T-helper 2 cell treated with Interferon-gamma antibody and Interleukin-4, amounts not matched to agents 100 ng/mL and 5 ng/mL, for 36 hours (primary cell): ENCODE results near the gene XK. TPM values are rescaled to one million over a fixed set of nuclear protein-coding genes. Genes with fewer than 3 reads are reported as not detected.
"Not testable (repeated sequence)": the region's sequence is repeated elsewhere in the genome, so short reads cannot be mapped to it uniquely, and the experiment has no call there.

Experiments
- intact Hi-C: fragments of 100-400 bp; cut with micrococcal nuclease; formaldehyde crosslinking; loops from one replicate; pipeline ENCODE4 v1.15.1; 2023
- total RNA-seq: library from RNA; stranded (reverse); gene quantifications from 2 replicates; pipeline ENCODE4 v1.2.3, GENCODE V29; 2022

The XK gene, protein sequence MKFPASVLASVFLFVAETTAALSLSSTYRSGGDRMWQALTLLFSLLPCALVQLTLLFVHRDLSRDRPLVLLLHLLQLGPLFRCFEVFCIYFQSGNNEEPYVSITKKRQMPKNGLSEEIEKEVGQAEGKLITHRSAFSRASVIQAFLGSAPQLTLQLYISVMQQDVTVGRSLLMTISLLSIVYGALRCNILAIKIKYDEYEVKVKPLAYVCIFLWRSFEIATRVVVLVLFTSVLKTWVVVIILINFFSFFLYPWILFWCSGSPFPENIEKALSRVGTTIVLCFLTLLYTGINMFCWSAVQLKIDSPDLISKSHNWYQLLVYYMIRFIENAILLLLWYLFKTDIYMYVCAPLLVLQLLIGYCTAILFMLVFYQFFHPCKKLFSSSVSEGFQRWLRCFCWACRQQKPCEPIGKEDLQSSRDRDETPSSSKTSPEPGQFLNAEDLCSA
- total RNA-seq = 0.23 and 0.32 TPM in 2 replicates

DNA sequence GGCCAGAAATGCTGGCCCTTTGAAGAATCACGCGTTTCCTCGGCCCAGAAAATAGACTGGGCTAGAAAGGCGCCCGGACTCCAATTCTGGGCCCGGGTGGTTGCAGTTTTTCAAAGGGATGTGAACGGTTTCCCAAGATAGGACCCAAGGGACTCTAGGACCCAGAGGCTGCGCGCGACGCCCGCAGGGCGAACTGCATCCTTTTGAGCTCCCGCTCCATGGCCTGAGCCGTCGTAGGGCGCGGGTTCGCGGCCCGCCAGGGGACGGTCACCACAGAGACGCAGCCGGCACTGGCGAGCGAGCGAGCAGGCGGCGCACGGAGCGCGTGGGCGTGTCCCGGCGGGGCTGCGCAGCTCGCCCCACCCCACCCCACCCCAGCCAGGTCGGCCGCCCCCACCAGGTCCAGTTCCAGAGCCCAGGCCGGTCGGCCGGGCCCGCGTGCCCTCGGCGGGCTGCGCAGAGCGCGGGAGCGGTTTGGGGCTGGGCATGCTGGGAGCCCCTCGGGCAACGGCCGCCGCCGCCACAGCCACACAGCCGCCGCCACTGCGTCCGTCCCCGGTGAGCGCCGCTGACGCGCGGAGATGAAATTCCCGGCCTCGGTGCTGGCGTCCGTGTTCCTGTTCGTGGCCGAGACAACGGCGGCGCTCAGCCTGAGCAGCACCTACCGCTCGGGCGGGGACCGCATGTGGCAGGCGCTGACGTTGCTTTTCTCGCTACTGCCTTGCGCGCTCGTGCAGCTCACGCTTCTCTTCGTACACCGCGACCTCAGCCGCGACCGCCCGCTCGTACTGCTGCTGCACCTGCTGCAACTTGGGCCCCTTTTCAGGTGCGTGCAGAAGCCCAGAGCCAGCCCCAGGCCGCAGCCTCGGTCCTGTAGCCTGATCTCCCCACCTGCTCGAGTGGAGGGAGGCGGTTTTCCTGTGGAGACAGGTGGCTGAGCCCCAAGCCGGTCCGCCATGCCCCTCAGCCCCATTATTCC is at the start of gene XK:
XK (plus strand) TSS at position 411 of the 979 bp plus-strand sequence; CDS start at position 582, 171 bp downstream.
- intact Hi-C loops = loop anchor here (2.0 kb wide), 1 partner anchor 161 kb away; the partner anchor contains the start of gene DYNLT3

DNA sequence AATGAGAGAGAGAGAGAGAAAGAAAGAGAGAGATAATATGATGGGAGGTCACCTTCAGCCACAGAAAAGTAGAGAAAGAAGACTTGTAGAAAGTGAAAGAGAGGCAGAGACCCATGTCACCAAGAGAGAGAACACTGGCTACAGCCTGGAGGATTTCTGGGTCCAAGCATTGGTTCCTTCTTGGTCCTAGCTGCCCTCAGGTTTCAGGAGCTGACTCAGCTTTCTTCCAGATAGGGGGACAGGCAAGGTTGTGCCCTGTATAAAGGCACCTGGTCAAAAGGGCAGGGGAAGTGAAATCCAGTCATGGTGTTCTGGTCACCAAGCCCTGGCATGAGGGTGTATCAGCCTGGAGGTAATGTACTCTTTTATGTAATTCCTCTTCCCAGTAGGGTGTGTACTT is 47.5 kb upstream of the XK start:
- intact Hi-C loops = no loop called here

DNA sequence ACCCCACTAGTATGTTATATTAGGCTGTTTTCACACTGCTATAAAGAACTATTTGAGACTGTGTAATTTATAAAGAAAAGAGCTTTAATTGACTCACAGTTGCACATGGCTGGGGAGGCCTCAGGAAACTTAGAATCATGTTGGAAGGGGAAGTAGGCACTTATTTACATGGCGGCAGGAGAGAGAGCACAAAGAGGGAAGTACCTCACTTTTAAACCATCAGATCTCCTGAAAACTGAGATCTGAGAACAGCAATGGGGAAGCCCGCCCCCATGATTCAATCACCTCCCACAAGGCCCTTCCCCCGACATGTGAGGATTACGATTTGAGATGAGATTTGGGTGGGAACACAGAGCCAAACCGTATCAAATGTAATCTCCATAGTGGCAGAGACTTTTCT is 45.4 kb upstream of the XK start:
- intact Hi-C loops = no loop called here

DNA sequence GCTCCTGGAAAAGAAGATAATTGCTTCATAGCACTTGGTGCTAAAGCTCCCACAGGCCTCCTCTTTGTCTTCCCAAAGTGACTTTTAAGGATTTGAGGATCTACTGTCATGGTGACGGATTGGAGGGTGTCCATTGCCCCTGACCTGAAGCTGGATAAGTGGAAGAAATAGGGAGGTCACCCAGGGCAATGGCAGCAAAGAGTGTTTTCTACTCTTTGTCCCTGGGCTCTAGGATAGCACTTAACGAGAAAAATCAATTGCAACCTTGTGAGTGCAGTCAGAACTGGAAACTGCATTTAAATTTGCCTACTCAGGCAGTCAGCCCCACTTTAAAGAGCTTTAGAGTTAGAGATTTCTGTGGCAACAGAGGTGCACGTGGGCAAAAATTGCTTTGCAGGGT is 43.7 kb upstream of the XK start:
- intact Hi-C loops = no loop called here

DNA sequence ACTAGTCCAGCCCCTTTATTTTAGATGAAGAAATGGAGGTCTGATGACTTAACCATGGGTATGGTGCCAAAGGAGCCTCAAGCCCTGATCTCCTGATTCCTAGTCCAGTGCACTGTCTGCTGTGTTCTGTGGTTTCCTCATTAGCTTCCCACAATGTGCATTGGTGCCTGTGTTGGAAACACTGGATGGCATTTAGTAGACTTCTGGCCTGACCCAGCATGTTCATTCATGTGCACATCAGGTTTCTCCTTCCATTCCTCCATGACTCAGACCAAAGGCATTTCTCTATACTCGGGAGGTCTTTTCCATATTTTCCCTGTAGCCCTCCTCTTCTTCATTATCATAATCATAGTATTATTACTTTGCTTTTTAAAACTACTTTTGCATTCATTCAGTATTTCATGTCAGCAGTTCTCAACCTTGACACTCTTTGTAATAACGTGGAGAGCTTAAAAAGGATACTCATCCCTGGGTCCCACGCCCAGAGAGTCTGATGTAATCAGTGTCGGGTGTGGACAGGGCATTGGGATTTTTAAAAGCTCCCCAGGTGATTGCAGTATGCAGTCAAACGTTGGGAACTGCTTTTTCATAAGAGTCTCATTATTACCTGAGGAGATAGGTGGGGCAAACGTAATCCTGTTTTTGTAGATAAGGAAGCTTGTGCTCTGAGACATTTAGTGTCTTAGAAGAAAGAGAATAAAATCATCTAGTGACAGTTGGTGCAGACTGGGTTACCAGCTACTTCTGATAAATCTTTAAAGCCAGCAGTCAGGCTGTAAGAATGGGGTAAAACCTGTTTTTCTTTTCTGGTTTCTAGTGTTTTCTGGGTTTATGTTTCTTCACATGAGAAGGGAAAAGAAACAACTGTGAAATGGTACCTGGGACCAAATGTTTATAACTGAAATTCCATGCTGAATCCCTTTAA is 40.9 kb upstream of the XK start:
- intact Hi-C loops = no loop called here

DNA sequence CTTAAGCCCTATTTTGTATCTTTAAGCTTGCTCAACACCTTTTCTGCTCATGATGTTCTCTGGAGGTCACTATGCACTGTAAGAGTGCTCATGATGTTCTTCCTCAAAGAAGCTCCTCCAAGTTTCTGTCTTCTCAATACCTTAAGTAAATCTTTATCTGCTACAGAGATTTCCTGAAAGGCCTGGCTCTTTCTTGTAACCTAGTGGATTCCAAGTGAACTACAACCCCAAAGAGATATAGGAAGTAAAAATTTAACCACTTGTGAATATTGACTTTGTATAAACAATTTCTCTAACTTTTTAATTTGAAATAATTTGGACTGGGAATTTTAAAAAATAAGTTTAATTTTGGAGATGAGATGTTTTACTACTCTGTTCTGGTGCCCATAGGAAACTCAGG is 39.3 kb upstream of the XK start:
- intact Hi-C loops = no loop called here

DNA sequence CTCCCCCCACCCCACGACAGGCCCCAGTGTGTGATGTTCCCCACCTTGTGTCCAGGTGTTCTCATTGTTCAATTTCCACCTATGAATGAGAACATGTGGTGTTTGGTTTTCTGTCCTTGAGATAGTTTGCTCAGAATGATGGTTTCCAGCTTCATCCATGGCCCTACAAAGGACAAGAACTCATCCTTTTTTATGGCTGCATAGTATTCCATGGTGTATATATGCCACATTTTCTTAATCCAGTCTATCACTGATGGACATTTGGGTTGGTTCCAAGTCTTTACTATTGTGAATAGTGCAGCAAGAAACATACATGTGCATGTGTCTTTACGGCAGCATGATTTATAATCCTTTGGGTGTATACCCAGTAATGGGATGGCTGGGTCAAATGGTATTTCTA is 34.7 kb upstream of the XK start:
- intact Hi-C loops = not testable (repeated sequence)

DNA sequence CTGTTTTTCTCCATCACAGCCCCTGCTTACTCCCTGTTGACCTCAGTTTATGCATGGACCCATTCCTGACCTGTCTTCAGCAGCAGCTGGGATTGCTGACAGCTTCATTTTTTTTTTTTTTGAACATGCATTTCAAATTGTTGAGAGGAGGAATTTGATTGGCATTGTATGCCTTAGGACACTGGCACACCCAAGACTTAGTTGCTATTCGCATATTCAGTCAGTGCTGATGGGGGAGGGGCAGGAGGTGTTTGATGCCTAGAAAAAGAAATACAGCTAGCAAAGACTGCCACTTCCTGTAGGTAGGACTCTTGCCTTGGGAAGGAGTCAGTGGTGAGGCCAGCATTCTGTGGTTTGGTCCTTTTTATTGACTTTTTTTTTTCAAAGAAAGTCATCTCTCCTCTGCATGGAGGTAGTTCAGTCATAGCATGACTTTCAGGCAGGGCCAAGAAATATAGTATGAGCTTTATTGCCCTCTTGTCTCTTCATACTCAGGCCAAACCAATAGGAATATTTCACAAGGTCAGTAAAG is 33.6 kb upstream of the XK start:
- intact Hi-C loops = no loop called here

DNA sequence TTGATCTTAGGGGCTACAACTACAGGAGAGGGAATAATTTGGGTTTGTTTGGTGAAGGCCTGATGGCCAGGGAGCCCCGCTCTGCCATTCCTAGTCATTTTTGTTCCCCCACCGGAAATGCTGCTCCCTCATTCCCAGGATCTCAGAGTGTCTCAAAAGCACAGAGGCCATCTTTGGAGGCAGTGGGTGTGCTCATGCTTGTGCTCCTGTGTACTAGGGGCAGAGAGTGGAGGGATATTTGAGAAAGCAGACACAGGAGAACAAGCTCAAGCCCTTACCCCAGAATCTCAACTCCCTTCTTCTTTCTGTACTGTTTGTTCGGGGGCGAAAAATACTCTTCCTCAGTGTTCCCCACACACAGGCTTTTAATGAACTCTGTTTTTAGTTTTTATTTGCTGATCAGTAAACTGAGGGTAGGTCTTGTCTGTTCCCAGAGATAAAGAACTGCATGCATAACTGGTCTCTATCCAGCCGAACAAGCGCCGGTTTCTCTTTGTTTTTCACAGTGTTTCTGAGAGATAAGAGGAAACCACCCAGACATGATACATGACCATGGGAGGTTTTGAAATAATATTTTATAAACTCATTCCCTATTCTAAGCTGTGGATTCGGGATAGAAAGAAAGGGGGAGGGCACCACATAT is 32.9 kb upstream of the XK start:
- intact Hi-C loops = no loop called here

DNA sequence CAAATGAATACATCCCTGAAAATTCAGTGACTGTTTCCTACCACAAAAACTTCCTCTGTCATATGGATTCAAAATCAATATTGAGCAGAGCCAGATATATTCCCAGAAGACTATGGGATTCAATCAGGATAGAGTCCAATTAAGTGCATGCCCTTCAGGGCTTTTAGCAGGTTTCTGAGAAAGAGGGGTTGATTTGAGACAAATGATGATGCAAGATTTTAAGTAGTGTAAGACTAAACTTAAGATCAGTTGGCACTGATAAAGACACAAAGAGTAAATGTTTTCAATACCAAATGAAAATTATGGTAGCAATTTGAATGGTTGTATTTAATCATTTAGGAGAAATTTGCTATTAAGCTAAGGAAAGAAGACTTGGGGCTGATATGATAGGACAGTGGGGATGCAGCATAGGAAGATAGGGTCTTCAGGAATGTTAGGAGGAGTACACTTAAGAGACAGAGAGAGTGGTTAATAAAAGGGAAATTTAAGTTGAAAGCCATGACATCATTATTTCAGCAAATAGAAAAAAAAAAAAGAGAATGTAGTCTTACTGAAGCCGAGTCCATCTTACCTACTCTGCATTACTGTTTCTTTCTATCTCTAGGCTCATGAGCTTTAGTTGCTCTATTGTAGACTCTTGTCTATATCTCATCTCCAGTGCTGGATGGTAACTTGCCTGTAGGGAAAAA is 32.0 kb upstream of the XK start:
- intact Hi-C loops = no loop called here

DNA sequence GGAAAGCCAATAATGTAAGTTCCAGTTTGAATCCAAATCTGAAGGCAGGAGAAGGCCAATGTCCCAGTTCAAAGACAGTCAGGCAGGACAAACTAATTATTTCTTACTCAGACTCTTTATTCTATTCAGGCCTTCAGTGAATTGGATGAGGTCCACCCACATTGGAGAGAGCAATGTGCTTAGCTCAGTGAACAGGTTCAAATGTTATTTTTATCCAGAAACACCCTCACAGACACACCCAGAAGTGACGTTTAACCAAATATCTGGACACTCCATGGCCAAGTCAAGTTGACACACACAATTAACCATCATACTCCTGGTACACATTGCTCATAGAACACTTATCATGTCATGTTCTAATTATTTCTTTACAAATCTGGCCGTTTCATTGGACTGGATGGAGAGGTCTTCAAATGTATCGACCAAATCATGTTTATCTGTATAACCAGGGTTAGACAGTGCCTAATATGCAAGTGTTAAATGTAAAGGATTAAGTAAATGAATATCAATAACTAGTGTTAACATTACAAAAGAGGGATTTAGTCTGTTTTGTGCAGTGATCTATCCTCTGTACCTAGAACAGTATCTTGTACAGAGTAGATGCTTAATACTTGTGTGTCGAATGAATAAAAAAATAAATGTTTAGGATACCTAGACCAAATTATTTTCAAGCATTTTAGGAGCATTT is 27.1 kb upstream of the XK start:
- intact Hi-C loops = no loop called here

DNA sequence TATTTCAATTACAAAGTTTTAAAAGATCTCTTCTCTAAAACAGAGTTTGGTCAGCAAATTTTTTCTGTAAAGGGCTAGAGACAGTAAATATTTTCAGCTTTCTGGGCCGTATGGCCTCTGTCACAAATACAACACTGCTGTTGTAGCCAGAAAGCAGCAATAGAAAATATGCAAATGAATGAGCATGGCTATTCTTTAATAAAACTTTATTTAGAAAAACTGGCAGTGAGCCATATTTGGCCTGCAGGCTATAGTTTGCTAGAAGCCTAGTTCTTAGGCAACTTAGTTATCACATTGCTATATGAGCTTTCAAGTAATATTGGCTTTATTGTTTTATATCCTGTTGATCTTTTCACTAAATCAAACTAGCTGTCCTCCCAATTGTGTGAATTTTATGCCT is 26.5 kb upstream of the XK start:
- intact Hi-C loops = no loop called here

DNA sequence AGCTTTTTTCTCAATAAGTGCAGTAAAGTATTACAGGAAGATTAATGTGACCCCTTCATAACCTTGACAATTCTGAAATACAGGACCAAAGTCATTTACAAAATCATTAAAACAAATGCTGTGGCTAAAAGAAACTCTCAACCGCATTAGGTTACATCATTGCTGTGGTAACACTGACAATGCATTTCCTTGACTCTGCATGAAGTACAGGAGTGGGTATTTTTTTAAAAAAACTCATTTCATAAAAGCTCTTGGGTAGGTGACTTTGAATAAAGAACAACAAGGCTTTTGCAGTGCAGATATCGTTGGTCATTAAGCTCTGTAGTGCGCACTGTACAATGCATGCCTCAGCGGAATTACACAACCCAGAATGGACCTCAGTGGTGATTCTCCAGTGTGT is 23.4 kb upstream of the XK start:
- intact Hi-C loops = no loop called here

DNA sequence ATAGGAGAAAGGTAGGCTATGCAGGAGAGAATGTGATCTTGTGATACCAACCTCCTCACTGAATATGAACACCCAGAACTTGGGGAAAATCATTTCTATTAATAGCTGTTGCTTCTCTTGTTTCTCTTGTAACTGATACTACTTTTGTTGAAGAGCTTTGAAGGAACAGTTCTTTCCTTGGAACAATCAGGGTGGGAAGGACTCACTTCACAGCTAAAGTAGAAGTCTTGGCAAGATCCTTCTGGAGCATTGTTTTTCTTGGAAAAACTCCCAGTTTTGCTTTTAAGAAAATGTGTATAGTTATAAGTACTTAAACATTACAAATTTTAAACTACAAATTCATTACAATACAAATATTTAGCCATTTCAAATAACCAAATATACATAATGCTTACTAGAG is 19.1 kb upstream of the XK start:
- intact Hi-C loops = no loop called here

DNA sequence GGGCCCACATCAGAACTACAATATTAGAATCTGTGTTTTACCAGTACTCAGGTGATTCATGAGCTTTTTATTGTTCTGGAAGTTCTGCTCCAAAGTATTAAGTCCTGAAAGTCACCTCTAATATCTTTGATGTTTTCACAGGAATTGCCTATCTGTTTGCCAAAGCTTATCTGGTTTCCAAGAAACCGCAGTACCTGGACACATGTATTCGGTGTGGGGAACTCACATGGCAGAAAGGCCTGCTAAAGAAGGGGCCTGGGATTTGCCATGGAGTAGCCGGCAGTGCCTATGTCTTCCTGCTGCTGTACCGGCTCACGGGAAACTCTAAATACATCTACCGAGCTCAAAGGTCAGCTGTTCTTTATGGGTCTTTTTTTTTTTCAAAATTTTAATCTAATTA is 18.4 kb upstream of the XK start:
- intact Hi-C loops = no loop called here

DNA sequence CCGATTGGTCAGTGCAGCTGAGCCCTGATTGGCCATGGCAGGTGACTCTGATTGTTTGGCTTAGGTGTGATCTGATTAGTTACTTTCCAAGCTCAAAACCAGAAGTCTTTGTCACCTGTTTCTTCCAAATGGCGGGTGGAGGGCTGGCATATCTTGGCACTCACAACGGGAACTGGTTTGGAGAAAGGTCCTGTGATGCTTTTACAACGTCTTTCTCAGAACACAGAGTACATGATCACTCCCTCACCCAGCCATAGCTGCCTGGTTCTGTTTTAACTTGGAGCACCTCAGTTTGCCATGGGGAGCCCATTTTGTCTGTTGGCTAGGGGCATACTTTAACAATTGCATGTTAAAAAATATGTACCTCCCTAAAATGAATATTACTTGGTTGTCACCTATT is 13.0 kb upstream of the XK start:
- intact Hi-C loops = no loop called here

DNA sequence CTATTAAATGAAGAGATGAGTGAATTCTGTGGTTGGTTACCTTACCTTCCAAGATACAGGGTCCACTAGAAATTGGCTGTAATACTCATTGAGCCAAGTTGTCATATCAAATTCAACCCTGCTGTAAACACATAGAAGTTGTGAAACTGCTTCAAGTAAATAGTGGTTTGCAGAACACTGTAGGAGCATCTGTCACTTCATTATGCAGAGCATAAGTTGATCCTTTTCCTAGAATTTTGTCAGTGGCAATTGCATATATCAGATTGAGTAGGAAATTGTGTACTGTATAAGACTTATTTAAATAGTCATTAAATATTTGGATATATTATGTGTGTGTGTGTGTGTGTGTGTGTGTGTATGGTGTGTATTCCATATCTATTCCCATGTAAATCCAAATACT is 8.8 kb upstream of the XK start:
- intact Hi-C loops = no loop called here

DNA sequence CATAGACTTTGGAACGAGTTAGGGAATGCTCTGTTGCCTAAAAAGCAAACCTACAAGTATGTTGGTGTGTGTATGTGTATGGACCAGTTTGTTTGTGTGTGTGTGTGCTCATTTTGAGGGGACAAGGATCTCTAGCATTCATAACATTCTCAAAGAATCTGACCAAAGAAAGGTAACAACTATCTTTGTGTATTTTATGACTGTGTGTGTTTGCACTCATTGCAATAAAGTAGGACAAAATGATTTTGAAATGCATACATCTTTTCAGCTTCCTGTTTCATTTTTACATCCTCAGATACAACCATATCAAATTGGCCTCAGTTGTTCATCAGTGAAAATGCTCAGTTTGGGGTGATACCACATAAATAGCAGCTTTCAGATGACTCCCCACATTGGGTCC is 8.3 kb upstream of the XK start:
- intact Hi-C loops = no loop called here

DNA sequence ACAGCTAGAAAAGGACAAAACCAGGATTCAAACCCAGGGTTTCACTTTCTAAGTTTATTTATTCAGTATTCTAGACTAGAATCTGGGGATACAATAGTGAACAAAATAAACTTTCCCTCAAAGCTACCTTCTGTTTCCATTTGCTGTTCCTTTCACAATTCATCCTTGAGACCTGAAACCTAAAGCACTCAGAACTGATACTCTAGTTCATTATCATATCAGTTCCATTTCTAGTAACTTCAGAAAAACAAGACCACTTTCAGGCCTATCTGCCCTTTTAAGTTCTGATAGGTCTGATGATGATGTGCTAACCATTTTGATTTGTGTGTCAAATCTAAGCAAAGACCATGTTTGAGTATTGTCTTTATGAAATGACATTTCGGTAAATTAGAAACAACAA is 7.8 kb upstream of the XK start:
- intact Hi-C loops = no loop called here
